ENCODE measurements around the gene SHKBP1. TPM values are rescaled to one million over a fixed set of nuclear protein-coding genes. Genes with fewer than 3 reads are reported as not detected.

The SHKBP1 gene
- total and polyA plus RNA-seq, 4 donors, result 10.1 to 22.9 (median 15.4) TPM

DNA sequence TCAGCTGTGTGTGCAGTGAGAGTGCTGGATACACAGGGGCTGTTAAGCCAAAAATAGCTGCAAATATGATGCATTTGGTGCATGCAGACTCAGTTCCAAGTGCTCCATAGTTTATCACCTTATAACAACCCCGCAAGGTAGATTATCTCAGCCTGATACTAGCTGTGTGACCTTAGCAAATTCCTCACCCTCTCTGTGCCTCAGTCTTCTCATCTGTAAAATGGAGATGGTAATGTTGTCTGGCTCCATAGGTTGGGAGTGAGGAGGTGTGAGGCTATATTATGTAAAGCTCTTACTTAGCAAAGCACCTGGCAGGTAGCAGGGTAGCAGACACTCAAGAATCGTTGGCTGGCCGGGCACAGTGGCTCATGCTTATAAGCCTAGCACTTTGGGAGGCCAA, 23.8 kb upstream of the SHKBP1 start:
- no peak for DNase-seq (ENCODE audit: low spot score)
- Histone ChIP-seq H3K9me3 (ENCODE audit: control insufficient read depth in 4 of 4, low read length in 3 of 4) (no peaks in the 10 kb centered on the region), H3K4me3 (ENCODE audit: low read depth in 1 of 3, low read length in 3 of 3) (no peak overlapping the region), H3K4me1 (ENCODE audit: control insufficient read depth in 4 of 4, insufficient read depth in 4 of 4, low read length in 3 of 4) (peaks cover 0 to 5% (median 3%) of the 10 kb centered on the region in 4 donors), H3K9ac (ENCODE audit: low read depth in 1 of 2, low read length in 2 of 2) (no peak overlapping the region), H3K27ac (ENCODE audit: low read depth in 1 of 2, low read length in 2 of 2) (no peak overlapping the region), H3K36me3 (ENCODE audit: control insufficient read depth in 4 of 4, insufficient read depth in 3 of 4, low read depth in 1 of 4, low read length in 3 of 4) (no peaks in the 10 kb centered on the region), H3K27me3 (ENCODE audit: control insufficient read depth in 4 of 4, insufficient read depth in 4 of 4, low read length in 3 of 4) (peaks cover 0 to 4% (median 3%) of the 10 kb centered on the region in 4 donors)
- no peak for TF ChIP-seq JUND (IDR thresholded peaks at IDR 0.05)
- TF ChIP-seq, protein P1, sequence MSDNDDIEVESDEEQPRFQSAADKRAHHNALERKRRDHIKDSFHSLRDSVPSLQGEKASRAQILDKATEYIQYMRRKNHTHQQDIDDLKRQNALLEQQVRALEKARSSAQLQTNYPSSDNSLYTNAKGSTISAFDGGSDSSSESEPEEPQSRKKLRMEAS (IDR thresholded peaks at IDR 0.05), result no peak
- 85% methylated on average over 3 of the region's 3 CpGs for WGBS

DNA sequence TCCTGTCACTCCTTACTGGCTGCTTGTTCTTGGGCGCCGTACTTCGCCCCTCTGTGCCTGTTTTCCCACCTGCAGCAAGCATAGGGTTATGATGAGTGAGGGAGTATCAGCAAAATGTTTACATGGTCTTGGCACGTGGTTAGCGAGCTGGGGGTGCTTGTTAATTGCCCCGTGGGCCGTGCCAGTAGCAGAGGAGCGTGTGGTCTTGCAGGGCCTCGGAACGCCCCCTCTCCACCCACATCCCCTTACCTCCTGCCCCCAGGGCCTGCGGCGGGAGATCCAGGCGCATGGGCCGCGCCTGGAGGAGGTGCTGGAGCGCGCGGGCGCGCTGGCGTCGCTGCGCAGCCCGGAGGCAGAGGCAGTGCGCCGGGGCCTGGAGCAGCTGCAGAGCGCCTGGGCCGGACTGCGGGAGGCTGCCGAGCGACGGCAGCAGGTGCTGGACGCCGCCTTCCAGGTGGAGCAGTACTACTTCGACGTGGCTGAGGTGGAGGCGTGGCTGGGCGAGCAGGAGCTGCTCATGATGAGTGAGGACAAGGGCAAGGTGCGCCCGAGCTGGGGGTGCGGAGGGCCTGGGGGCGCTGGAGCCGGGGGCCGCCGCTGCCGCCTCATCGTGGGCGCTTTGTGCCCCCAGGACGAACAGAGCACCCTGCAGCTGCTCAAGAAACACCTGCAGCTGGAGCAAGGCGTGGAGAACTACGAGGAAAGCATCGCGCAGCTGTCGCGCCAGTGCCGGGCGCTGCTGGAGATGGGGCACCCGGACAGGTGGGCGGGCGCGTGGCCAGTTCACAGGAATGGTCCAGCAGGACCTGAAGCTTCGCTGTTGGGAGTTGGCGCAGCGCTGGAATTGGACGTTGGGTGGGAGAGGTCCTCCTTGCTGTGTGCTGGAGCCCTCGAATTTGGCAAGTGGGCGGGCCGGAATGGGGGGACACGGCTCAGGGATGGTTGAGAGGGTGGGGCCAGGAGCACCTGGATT, 22.5 kb upstream of the SHKBP1 start:
- 15% methylated on average over 69 of the region's 69 CpGs for WGBS
- peaks cover 0 to 4% (median under 1%) of the 10 kb centered on the region in 4 donors for H3K27me3 ChIP-seq (ENCODE audit: control insufficient read depth in 4 of 4, insufficient read depth in 4 of 4, low read length in 3 of 4)
- H3K27ac ChIP-seq (ENCODE audit: low read depth in 1 of 2, low read length in 2 of 2), result no peak overlapping the region
- no peak for DNase-seq (ENCODE audit: low spot score)
- H3K4me1 ChIP-seq (ENCODE audit: control insufficient read depth in 4 of 4, insufficient read depth in 4 of 4, low read length in 3 of 4), result peaks cover 0 to under 1% (median under 1%) of the 10 kb centered on the region in 4 donors
- no peaks in the 10 kb centered on the region for H3K9me3 ChIP-seq (ENCODE audit: control insufficient read depth in 4 of 4, low read length in 3 of 4)
- TF ChIP-seq, protein P2, sequence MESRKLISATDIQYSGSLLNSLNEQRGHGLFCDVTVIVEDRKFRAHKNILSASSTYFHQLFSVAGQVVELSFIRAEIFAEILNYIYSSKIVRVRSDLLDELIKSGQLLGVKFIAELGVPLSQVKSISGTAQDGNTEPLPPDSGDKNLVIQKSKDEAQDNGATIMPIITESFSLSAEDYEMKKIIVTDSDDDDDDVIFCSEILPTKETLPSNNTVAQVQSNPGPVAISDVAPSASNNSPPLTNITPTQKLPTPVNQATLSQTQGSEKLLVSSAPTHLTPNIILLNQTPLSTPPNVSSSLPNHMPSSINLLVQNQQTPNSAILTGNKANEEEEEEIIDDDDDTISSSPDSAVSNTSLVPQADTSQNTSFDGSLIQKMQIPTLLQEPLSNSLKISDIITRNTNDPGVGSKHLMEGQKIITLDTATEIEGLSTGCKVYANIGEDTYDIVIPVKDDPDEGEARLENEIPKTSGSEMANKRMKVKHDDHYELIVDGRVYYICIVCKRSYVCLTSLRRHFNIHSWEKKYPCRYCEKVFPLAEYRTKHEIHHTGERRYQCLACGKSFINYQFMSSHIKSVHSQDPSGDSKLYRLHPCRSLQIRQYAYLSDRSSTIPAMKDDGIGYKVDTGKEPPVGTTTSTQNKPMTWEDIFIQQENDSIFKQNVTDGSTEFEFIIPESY (IDR thresholded peaks at IDR 0.05), result no peak
- TF ChIP-seq RXRA (IDR thresholded peaks at IDR 0.05) (no peak), FOXA1 (IDR thresholded peaks at IDR 0.05) (no peak), FOXA2 (IDR thresholded peaks at IDR 0.05) (no peak)
- TF ChIP-seq, protein P1 (IDR thresholded peaks at IDR 0.05), result no peak
- H3K36me3 ChIP-seq (ENCODE audit: control insufficient read depth in 4 of 4, insufficient read depth in 3 of 4, low read depth in 1 of 4, low read length in 3 of 4), result no peaks in the 10 kb centered on the region
- no peak overlapping the region for H3K4me3 ChIP-seq (ENCODE audit: low read depth in 1 of 3, low read length in 3 of 3)
- H3K9ac ChIP-seq (ENCODE audit: low read depth in 1 of 2, low read length in 2 of 2), result no peak overlapping the region

- H3K4me1 ChIP-seq (ENCODE audit: control insufficient read depth in 4 of 4, insufficient read depth in 4 of 4, low read length in 3 of 4), result no peaks in the 10 kb centered on the region
- no peaks in the 10 kb centered on the region for H3K36me3 ChIP-seq (ENCODE audit: control insufficient read depth in 4 of 4, insufficient read depth in 3 of 4, low read depth in 1 of 4, low read length in 3 of 4)
- H3K27me3 ChIP-seq (ENCODE audit: control insufficient read depth in 4 of 4, insufficient read depth in 4 of 4, low read length in 3 of 4), result peaks cover 0 to 4% (median under 1%) of the 10 kb centered on the region in 4 donors
- 76% methylated on average over 17 of the region's 17 CpGs for WGBS
- no peak for DNase-seq (ENCODE audit: low spot score)
- TF ChIP-seq NR2F2 (IDR thresholded peaks at IDR 0.05) (no peak), GABPA (IDR thresholded peaks at IDR 0.05 in 1 of 2, conservative IDR thresholded peaks at IDR 0.05 in 1 of 2) (no peak), YY1 (IDR thresholded peaks at IDR 0.05) (no peak), JUND (IDR thresholded peaks at IDR 0.05) (no peak), ATF3 (IDR thresholded peaks at IDR 0.05) (no peak), EGR1 (IDR thresholded peaks at IDR 0.05; ENCODE audit: low read depth in 2 of 2) (no peak), RAD21 (IDR thresholded peaks at IDR 0.05) (no peak), HNF4A (conservative IDR thresholded peaks at IDR 0.05) (no peak)
- TF ChIP-seq, protein P3, sequence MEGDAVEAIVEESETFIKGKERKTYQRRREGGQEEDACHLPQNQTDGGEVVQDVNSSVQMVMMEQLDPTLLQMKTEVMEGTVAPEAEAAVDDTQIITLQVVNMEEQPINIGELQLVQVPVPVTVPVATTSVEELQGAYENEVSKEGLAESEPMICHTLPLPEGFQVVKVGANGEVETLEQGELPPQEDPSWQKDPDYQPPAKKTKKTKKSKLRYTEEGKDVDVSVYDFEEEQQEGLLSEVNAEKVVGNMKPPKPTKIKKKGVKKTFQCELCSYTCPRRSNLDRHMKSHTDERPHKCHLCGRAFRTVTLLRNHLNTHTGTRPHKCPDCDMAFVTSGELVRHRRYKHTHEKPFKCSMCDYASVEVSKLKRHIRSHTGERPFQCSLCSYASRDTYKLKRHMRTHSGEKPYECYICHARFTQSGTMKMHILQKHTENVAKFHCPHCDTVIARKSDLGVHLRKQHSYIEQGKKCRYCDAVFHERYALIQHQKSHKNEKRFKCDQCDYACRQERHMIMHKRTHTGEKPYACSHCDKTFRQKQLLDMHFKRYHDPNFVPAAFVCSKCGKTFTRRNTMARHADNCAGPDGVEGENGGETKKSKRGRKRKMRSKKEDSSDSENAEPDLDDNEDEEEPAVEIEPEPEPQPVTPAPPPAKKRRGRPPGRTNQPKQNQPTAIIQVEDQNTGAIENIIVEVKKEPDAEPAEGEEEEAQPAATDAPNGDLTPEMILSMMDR (IDR thresholded peaks at IDR 0.05; ENCODE audit: low read depth, low read length, missing input control), result no peak
- TF ChIP-seq, protein P1 (IDR thresholded peaks at IDR 0.05), result no peak
- H3K4me3 ChIP-seq (ENCODE audit: low read depth in 1 of 3, low read length in 3 of 3), result no peak overlapping the region
- no peaks in the 10 kb centered on the region for H3K9me3 ChIP-seq (ENCODE audit: control insufficient read depth in 4 of 4, low read length in 3 of 4)
- no peak overlapping the region for H3K9ac ChIP-seq (ENCODE audit: low read depth in 1 of 2, low read length in 2 of 2)
- no peak overlapping the region for H3K27ac ChIP-seq (ENCODE audit: low read depth in 1 of 2, low read length in 2 of 2)
Measured at GRCh38 chr19:40555978-40556689, 20.5 kb upstream of the SHKBP1 start.
